OCI-LY1 (cell line): ENCODE measurements around the gene USP15.

ENCODE experiments used
- CTCF ChIP-seq: fragments of 200-600 bp; sonication (generic), shearing (Covaris generic); IDR thresholded peaks from 2 replicates; pipeline ENCODE4 v1.5.1; 2017; ENCODE audit warnings: mild to moderate bottlenecking, antibody characterized with exemption, low read length, moderate library complexity, mixed read lengths
- EZH2 ChIP-seq: fragments of 200-600 bp; sonication (generic), shearing (Covaris generic); IDR thresholded peaks from 2 replicates; pipeline ENCODE4 v1.8.0; 2017; ENCODE audit warnings: borderline replicate concordance, mixed run types, mild to moderate bottlenecking, antibody characterized with exemption, low read length, moderate library complexity, mixed read lengths

- TF ChIP-seq CTCF, result no peak
- no peak for TF ChIP-seq EZH2
These were observed 142.8 kb downstream of the USP15 start for GRCh38 chr12:62403031-62403430.
